KG1 (cell line): Measurements from ENCODE around the gene AGXT2.

Experiments
- DNase-seq: peaks from one replicate; lab custom pipeline; 2025; lab: John Stamatoyannopoulos, UW

The AGXT2 gene

DNA sequence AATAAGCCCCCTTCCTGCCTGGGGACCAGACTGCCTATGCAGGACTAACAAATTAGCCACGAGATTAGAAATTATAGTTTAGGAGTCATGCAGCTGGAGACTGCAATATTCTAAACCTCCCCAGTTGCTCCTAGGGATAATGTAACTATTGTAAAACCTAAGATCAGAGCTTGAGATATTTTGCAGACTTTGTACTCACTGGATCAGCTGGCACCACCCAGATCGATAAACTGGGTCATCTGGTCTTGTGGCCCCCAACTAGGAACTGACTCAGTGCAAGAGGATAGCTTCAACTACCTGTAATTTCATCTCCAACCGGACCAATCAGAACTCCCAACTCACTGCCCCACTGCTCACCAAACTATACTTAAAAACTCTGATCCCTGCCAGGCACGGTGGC is 80.2 kb downstream of the AGXT2 start:
- DNase-seq, result no peak

DNA sequence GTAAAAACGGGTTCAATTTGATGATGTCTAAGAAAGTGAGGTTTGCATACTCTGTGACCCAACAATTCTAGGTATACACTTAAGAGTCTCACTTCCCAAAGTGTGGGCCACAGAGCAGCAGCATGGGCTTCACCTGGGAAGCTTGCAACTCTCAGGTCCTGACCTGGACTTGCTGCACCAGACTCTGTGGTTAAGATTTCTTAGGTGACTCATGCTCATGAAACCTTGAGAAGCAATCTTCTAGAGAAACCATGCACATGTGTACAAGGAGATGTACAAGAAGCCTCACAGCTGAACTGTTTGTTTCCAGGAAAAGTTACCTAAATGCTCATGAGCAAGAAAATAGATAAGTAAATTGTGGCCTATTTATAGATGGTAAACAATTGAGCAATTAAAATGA is 88.4 kb downstream of the AGXT2 start:
- no peak for DNase-seq

DNA sequence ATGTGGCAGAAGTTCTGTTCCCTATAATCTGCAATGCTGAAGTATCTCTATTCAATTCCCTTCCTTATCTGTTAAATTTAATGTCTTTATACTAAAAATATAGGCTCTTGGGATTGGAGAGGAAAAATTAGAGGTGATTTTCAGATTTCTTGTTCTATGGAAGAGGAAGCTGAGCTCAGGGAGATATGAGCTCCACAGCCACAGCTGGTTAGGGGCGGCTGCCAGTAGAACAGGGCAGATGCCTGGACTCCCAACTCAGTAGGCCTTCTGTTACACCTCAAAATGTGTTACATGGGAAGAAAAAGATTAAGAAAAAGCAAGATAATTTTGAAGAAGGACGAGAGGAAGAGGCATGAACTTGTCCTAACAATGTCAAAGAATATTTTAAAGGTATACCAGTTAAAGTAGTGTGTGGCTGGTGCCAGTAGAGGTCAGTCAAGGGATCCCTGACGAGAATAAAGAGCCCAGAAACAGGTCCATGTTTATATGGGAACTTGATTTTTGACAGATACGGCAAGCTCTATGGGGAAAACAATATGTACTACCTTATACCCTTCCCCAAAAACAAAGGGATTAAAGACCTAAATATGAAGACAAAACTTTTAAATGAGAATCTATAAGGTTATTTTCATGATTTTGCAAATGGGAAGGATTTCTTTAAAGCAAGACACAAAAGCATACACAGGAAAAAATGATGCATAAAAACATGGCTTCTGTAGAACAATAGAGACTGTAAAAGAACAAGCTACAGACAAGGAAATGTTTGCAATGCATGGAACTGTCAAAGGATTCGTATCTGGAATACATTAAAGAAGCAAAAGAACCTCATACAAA is 89.7 kb downstream of the AGXT2 start:
- DNase-seq, result no peak

DNA sequence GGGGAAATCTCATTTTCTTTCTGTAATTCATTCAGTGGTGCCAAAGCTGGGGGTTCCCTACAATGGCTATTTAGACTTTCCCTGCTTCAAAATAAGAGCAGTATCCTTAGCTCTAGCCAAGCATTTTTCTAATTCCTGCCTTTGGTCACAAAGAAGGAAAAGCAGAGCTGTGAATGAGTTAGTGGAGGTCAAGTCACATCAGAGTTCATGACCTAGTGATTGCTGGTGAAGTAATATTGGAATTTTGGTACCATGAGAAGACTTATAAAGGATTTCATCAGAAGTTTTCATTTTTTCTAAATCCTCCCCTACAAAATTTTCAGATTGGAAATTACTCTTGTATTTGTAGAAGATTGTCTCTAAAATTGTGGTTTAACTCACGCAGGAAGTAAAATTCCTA is 90.4 kb downstream of the AGXT2 start:
- DNase-seq, result no peak
